Small intestine (tissue), 7 donors: Measurements from ENCODE around the gene CLMP. TPM values are rescaled to one million over a fixed set of nuclear protein-coding genes. Genes with fewer than 3 reads are reported as not detected.
A peak's percentile ranks its signal among the peaks of the same experiment; 100 is the strongest.
"Not testable (repeated sequence)": the region's sequence is repeated elsewhere in the genome, so short reads cannot be mapped to it uniquely, and the experiment has no call there.

Experiments used
- DNase-seq, 2 donors: peaks; one replicate each; pipeline versions ENCODE4 v3.0.0 to v3.0.0-alpha.2; 2013
- FAIRE-seq: peaks from 2 replicates; lab custom pipeline; 2012; peaks lifted over from hg19 to GRCh38; lab: Jason Lieb, UNC
- H3K27ac ChIP-seq, 3 donors: one replicate each; pipeline ENCODE4 v1.5.1; 2013; ENCODE audit warnings: low read length in 2 of 3, mild to moderate bottlenecking in 2 of 3, control low read depth in 1 of 3, inconsistent platforms in 1 of 3, low read depth in 1 of 3, moderate library complexity in 1 of 3
- H3K27me3 ChIP-seq, 3 donors: one replicate each; pipeline ENCODE4 v1.6.1; 2013; ENCODE audit warnings: low read length in 3 of 3, inconsistent platforms in 1 of 3; ENCODE audit not compliant: control insufficient read depth in 3 of 3, insufficient read depth in 3 of 3
- H3K36me3 ChIP-seq, 3 donors: one replicate each; pipeline ENCODE4 v1.6.1; 2013; ENCODE audit warnings: low read length in 3 of 3, inconsistent platforms in 1 of 3, low read depth in 1 of 3, mild to moderate bottlenecking in 1 of 3, moderate library complexity in 1 of 3; ENCODE audit not compliant: control insufficient read depth in 3 of 3, insufficient read depth in 2 of 3
- H3K4me1 ChIP-seq, 3 donors: one replicate each; pipeline ENCODE4 v1.6.1; 2013; ENCODE audit warnings: low read length in 2 of 3, inconsistent platforms in 1 of 3, low read depth in 1 of 3, mild to moderate bottlenecking in 1 of 3, moderate library complexity in 1 of 3; ENCODE audit not compliant: control insufficient read depth in 3 of 3, insufficient read depth in 2 of 3
- H3K4me3 ChIP-seq, 3 donors: one replicate each; pipeline ENCODE4 v1.5.1; 2013; ENCODE audit warnings: low read length in 3 of 3, control low read depth in 1 of 3, inconsistent platforms in 1 of 3, low read depth in 1 of 3, mild to moderate bottlenecking in 1 of 3, moderate library complexity in 1 of 3
- H3K9me3 ChIP-seq, 2 donors: one replicate each; pipeline ENCODE4 v1.6.1; 2013; ENCODE audit warnings: low read depth in 1 of 2, low read length in 1 of 2; ENCODE audit not compliant: control insufficient read depth in 2 of 2, insufficient read depth in 1 of 2
- WGBS, 3 donors: extraction: QIAGEN DNeasy Blood & Tissue Kit; methylation state at CpG; one replicate each; pipeline ENCODE4 v1.1.7; 2013; 5-methylcytosine and 5-hydroxymethylcytosine counted together
- polyA plus RNA-seq, 4 donors: library from polyadenylated mRNA; stranded (reverse) in 3 of 4; unstranded in 1 of 4; fragments of 200-250 nt in 3 of 4; fragments of 120-200 nt in 1 of 4; gene quantifications; one replicate each; pipeline versions ENCODE4 v1.2.1 to v1.2.3, GENCODE V29; 2013
- donor health status: healthy with polysubstance abuse.
- donor health status: control.
- donor health status: control.
- donor health status: Bipolar disorder and iron deficiency.
- donor health status: healthy.

Gene CLMP
- polyA plus RNA-seq, 4 donors: 0.22 to 12.2 (median 5.9) TPM

DNA sequence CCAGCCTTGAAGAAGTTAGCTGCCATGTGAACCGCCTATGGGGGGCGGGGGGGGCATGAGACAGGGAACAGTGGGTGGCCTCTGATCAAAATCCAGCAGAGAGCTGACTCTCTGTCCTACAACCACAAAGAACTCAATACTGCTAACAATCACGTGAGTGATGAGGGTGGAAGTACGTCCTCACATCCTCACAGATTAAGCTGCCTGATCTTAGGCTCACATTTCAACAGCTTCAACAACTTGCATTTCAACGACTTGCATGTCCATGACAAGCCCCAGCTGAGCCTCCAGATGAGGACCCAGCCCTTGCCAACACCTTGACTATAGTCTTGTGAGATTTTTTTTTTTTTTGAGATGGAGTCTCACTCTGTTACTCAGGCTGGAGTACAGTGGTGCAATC lies 51.6 kb downstream of the CLMP start:
- H3K27ac ChIP-seq: no peak overlapping the region
- FAIRE-seq (no peak), DNase-seq (no peak)
- 67 to 79% (median 79%) methylated on average over 5 of the region's 5 CpGs for WGBS, 3 donors
- no peaks in the 10 kb centered on the region for H3K27me3 ChIP-seq
- peaks cover 0 to 3% (median 0%) of the 10 kb centered on the region in 3 donors for H3K4me1 ChIP-seq
- H3K9me3 ChIP-seq: no peaks in the 10 kb centered on the region
- no peaks in the 10 kb centered on the region for H3K36me3 ChIP-seq
- no peak overlapping the region for H3K4me3 ChIP-seq

DNA sequence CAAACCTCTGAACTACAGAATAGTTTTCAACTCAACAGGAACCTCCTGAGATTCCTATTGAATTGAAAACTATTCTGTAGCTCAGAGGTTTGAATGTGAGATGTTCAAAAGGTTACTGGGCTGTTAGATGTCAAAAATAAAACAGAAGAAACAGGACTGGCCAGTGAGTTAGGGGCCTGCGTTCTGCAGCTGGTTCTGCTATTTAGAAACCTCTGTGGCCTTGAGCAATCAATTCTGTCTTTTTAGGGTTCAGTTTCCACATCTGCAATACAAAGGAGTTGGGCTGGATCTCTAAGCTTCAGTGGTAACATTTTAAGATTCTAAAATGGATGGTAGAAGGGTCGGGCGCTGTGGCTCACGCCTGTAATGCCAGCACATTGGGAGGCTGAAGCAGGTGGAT lies 55.8 kb downstream of the CLMP start:
- Histone ChIP-seq H3K27me3 (no peaks in the 10 kb centered on the region), H3K36me3 (no peaks in the 10 kb centered on the region), H3K27ac (no peak overlapping the region), H3K4me1 (no peaks in the 10 kb centered on the region), H3K9me3 (no peaks in the 10 kb centered on the region), H3K4me3 (no peak overlapping the region)
- DNase-seq (no peak), FAIRE-seq (no peak)
- WGBS, 3 donors: 90 to 97% (median 92%) methylated on average over 4 of the region's 4 CpGs

DNA sequence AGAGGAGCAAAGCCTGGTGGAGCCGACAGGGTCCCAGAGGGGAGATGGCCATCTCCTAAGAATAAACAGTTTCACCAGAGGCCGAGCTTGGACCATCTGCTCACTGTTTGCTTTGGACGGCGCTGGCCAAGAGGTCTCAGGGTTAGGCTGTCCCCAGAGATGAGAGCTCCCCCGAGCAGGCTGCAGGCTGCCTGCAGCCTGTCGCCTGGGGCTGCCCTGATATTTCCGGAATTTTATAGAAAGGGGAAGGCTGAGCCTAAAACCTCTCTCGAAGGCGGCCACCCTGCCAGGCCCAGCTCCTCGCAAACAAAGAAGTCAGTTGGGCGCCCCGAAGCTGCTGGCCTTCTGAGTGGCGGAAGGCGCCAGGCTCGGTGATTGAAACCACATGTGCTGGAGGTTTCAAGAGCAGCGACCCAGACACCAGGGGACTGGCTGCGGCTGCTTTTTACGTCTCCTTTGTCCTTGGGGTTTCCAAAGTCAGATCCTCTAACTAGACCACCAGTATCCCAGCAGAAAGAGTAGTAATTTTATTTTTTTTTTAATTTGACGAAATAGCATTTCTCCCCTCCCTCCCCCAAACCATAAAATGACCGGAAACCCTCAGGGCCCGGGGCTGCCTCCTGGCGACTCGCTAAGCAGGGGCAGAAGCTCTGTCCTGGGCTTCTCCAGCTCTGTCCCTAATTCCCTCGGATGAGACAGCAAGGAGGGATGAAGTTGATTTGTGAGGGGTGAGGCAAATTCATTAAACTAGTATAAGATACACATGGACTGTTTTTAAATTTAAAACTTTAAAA lies 57.4 kb downstream of the CLMP start:
- Histone ChIP-seq H3K27me3 (no peaks in the 10 kb centered on the region), H3K36me3 (no peaks in the 10 kb centered on the region), H3K4me1 (no peaks in the 10 kb centered on the region), H3K27ac (peak overlapping the region in 2 of 3 donors; percentile 53 to 70), H3K9me3 (no peaks in the 10 kb centered on the region), H3K4me3 (no peak overlapping the region)
- peak in 1 of 2 donors; percentile 30 for DNase-seq
- no peak for FAIRE-seq
- 47 to 83% (median 57%) methylated on average over 24 of the region's 24 CpGs for WGBS, 3 donors

DNA sequence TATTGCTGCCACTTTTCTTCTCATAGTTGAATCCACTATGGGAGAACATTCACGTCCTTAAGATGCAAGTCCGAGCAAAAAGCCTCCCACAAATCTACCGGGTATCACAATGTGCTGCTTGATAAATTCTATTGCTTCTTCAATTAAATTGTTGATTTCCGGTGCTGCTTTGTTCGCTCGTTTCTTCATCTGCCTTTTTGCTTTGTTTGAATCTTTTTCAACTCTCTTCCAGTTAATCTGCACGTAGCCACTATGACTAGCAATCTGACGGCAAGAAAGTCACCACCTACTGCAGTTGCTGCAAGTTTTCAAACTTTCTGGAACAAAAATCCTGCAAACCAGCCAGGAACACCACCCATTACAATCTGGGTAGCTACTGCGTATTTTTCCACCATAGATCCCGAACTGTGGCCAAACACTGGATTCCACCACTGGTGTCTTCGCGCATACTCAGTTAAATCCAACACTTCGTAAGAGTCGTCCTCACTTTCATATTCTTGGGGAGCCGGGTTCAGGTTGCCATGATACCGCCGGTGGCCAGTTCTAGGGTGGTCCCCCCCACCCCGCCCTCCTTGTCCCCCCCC lies 59.1 kb downstream of the CLMP start:
- H3K9me3 ChIP-seq: no peaks in the 10 kb centered on the region
- no peaks in the 10 kb centered on the region for H3K4me1 ChIP-seq
- no peak overlapping the region for H3K4me3 ChIP-seq
- H3K36me3 ChIP-seq: no peaks in the 10 kb centered on the region
- H3K27me3 ChIP-seq: no peaks in the 10 kb centered on the region
- 83 to 91% (median 90%) methylated on average over 18 of the region's 18 CpGs for WGBS, 3 donors
- DNase-seq (no peak), FAIRE-seq (no peak)
- no peak overlapping the region for H3K27ac ChIP-seq

DNA sequence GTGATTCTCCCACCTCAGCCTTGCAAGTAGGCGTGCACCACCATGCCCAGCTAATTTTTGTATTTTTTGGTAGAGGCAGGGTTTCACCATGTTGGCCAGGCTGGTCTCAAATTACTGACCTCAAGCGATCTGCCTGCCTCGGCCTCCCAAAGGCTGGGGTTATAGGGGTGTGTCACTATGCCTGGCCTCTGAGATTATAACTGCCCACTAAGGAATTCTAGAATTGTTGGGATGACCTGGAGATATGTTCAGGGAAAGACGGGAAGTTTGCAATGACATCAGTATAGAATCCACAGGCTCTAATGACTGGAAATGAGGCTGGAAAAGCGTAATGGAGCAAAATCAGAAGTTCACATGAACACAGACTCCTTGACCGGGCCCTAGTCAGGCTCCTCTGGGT lies 62.2 kb downstream of the CLMP start:
- DNase-seq (no peak), FAIRE-seq (no peak)
- Histone ChIP-seq H3K4me3 (no peak overlapping the region), H3K4me1 (no peaks in the 10 kb centered on the region), H3K36me3 (no peaks in the 10 kb centered on the region), H3K27me3 (no peaks in the 10 kb centered on the region), H3K9me3 (no peaks in the 10 kb centered on the region), H3K27ac (no peak overlapping the region)
- WGBS, 3 donors: 92 to 94% (median 93%) methylated on average over 6 of the region's 6 CpGs

DNA sequence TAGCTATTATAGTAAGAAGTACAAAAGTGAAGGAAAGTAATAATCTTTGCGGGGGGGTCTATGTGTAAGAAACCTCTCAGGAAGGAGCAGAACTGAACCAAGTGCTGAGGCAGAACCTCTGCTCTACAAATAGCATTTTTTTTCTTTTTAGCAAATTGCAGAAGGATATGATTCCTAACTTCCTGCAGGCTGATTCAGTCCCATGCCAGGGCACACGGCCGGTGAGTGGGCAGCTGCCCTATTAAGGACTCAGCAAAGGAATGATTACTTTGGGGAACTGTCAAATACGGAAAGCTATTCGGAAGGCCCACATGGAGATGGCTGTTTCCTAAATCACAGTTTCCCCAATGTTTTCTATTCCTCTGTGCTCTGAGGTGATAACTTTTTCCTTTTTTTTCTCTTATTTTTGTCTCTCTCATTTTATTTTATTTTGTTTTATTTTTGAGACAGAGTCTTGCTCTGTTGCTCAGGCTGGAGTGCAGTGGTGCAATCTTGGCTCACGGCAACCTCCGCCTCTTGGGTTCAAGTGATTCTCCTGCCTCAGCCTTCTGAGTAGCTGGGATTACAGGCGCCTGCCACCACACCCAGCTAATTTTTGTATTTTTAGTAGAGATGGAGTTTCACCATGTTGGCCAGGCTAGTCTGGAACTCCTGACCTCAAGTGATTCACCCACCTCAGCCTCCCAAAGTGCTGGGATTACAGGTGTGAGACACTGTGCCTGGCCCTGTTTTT lies 62.8 kb downstream of the CLMP start:
- 79 to 89% (median 84%) methylated on average over 8 of the region's 8 CpGs for WGBS, 3 donors
- H3K27ac ChIP-seq: not testable (repeated sequence)

DNA sequence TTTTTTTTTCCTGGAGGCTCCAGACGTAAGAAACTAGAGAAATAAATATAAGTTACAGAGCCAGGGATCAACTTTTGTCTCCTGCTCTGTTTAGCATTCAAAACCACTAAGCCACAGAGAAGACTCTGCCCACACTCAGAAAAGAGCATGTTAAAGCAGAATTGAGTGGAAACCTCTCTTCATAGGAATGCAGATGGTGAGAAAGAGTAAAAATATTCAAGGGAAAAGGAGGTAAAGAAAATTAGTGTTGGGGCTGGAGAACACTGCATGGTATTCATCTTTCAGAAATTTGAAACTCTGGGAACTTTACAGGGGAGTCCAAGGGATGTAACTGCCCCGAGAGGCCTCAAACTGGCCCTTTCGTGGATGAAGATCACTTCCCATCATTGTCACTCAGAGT lies 65.1 kb downstream of the CLMP start:
- Histone ChIP-seq H3K27ac (no peak overlapping the region), H3K9me3 (no peaks in the 10 kb centered on the region), H3K36me3 (no peaks in the 10 kb centered on the region), H3K27me3 (no peaks in the 10 kb centered on the region), H3K4me1 (no peaks in the 10 kb centered on the region), H3K4me3 (no peak overlapping the region)
- 63 to 82% (median 65%) methylated on average over 3 of the region's 3 CpGs for WGBS, 3 donors
- FAIRE-seq (no peak), DNase-seq (no peak)

More for the DNA sequence above, 62.8 kb downstream of the CLMP start:
- FAIRE-seq, H3K36me3 ChIP-seq, H3K27me3 ChIP-seq, H3K4me1 ChIP-seq, H3K4me3 ChIP-seq, H3K9me3 ChIP-seq, DNase-seq: not testable (repeated sequence)

DNA sequence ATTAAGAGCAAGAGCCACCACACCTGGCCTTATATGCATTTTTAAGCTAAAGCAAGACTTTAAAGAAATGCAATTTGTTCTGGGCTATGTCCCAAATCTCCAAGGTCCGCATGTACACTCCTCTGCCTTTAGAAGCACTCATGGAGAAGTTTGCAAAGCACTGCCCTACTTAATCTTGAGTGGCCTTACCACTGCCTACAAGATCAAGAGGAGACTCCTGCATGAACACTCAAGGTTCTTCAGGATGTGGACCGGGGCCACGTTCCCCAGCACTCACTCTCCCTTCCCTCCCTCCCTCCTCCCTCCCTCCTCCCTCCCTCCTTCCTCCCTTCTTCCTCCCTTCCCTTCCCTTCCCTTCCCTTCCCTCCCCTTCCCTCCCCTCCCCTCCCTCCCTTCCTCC lies 69.9 kb downstream of the CLMP start:
- 51 to 61% (median 58%) methylated on average over 3 of the region's 3 CpGs for WGBS, 3 donors
- no peaks in the 10 kb centered on the region for H3K27me3 ChIP-seq
- H3K4me1 ChIP-seq: peaks cover 0 to 8% (median 2%) of the 10 kb centered on the region in 3 donors
- H3K36me3 ChIP-seq: no peaks in the 10 kb centered on the region
- FAIRE-seq (no peak), DNase-seq (no peak)
- H3K9me3 ChIP-seq: no peaks in the 10 kb centered on the region
- no peak overlapping the region for H3K4me3 ChIP-seq
- no peak overlapping the region for H3K27ac ChIP-seq
